ENCODE results near the gene MS4A10. TPM values are rescaled to one million over a fixed set of nuclear protein-coding genes. Genes with fewer than 3 reads are reported as not detected.

Gene MS4A10
- polyA plus RNA-seq, 3 donors, result 0.11 TPM; not detected in 2

DNA sequence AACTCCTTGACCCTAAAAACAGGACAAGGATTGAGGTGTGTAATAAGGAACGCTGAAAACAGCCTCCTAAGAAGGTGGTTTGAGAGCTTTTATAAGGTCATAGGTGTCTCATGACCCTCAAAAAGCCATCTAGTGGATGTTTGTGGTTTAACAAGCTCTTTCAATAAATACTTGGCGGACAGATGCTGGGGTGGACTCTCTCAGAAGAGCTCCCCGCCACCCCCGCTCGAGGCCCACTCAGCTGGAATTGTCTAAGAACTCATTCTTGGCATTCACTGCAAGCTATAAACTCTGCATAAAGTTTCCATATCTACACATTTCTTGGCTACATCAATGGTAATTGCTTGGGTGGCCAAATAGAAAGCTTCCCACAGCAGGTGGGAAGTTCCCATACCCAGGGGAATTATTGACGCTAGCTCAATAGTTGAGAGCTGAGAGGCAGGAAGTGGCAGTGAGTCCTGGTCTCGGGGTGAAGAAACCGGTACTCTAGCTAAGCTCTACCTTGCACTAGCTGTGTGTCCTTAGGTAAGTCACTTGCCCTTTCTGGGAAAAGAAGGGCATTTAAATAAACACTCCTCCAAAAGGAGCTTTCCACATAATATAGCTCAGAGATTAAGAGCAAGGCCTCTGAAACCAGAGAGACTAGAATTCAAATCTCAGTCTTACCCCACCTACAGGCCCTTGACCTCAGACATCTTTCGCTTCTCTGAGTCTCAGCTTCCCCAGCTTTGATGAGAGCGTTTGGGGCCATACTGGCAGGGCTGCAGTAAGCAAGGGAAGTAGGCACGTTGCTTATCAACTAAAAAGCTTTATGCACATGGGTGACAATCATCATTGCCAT lies 22.1 kb upstream of the MS4A10 start:
- WGBS, 3 donors, result 40 to 65% (median 62%) methylated on average over 11 of the region's 11 CpGs
- no peak overlapping the region for H3K27ac ChIP-seq (ENCODE audit: low read depth, low read length)

DNA sequence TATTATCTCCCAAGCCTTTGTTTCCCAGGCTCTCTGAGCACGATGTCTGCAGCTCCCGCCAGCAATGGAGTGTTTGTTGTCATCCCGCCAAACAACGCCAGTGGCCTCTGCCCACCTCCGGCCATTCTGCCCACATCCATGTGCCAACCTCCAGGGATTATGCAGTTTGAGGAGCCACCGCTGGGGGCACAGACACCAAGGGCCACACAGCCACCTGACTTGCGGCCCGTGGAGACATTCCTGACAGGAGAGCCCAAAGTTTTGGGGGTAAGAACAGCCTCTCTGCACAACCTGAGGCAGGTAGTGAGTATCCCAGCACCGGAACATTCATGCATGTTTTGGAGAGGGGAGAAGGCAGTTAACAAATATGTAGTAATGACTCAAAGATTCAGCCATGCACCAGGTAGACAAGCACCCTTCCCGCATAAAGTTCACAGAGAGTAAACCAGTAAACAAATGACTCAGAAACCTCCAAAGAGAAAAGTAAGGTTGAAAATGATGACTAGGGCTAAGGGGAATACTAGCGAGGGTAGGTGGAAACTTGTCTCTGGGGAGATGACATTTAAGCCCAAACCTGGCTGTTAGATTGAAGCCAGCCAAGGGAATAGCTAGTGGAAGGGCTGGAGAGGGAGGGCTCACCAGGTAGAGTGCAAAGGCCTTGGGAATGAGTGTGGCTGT lies 21.3 kb upstream of the MS4A10 start:
- WGBS, 3 donors, result 75 to 92% (median 90%) methylated on average over 11 of the region's 11 CpGs
- H3K27ac ChIP-seq (ENCODE audit: low read depth, low read length), result no peak overlapping the region

DNA sequence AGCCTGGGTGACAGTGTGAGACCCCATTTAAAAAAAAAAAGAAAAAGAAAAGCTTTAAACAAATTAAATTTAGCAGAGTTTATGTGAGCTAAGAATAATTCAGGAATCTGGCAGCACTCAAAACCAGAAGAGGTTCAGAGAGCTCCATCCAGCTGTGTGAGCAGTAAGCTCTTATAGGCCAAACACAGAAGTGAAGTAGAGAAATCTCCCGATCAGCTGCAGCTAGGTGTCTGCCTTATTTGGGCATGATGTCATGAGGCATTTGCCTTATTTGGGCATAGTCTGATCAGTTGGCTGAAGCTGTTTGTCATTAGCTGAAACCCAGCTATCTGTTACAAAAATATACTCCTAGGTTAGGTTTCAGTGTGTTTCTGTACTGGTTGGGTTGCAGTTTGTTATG lies 20.3 kb upstream of the MS4A10 start:
- WGBS, 3 donors, result 27 to 58% (median 40%) methylated on average over 1 of the region's 1 CpG
- no peak overlapping the region for H3K27ac ChIP-seq (ENCODE audit: low read depth, low read length)

DNA sequence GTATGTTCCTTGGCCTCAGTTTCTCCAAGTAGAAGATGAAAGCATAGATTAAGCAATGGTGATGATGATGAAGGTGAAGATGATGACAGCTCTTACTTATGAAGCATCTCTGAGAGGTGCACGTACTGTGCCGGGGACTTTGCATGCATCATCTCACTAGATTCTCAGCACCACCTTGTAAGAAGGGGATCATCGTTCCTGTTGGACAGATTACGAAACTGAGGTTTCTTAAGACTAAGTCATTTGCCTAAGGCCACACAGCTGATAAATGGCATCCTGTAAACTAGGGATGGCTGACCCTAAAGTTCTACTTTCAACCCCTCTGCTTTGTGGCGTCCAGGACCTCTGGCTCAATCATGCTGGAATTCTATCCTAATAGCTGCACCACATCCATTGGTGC lies 19.8 kb upstream of the MS4A10 start:
- no peak overlapping the region for H3K27ac ChIP-seq (ENCODE audit: low read depth, low read length)
- WGBS, 3 donors, result 78 to 95% (median 83%) methylated on average over 5 of the region's 5 CpGs

GRCh38 chr11:60766547-60766946 lies 18.6 kb upstream of the MS4A10 start:
- no peak overlapping the region for H3K27ac ChIP-seq (ENCODE audit: low read depth, low read length)
- WGBS, 3 donors, result 74 to 84% (median 77%) methylated on average over 10 of the region's 10 CpGs

DNA sequence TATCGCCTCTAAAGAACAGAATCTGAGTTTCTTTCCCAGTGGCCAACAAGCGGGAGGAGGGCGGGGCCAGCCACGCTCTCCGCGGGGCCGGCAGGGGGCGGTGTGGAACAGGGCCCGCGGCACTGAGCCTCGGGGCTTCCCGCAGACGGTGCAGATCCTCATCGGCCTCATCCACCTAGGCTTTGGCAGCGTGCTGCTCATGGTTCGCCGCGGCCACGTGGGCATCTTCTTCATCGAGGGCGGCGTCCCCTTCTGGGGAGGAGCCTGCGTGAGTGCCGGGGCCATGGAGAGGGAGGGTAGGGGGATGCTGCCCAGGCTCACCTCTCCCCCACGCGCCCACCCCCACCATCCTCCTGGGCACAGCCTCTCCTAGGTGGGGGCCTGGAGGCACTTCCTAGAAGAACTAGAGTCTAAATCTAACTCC lies 17.7 kb upstream of the MS4A10 start:
- WGBS, 3 donors, result 31 to 39% (median 32%) methylated on average over 26 of the region's 26 CpGs
- no peak overlapping the region for H3K27ac ChIP-seq (ENCODE audit: low read depth, low read length)

DNA sequence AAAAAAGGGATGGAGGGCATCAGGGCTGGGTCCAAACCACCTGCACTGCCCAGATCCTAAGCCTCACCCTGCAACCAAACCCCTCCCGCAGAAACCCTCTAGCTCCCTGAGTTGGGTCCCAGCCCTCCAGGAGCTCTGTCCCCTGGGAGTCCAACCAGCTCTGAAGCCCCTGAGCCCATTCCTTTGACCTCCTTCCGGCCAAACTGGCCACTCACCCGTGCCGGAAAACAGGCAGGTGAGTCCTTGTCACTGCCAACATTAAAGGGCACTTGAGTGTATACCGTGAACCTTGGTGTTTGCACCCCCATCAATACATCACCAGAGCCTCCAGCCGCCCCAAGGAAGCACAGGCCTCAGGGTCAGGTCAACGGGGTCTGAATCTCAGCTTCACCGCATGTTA lies 16.9 kb upstream of the MS4A10 start:
- WGBS, 3 donors, result 92 to 95% (median 94%) methylated on average over 8 of the region's 8 CpGs
- no peak overlapping the region for H3K27ac ChIP-seq (ENCODE audit: low read depth, low read length)

- no peak overlapping the region for H3K27ac ChIP-seq (ENCODE audit: low read depth, low read length)
- WGBS, 3 donors, result 73 to 91% (median 77%) methylated on average over 4 of the region's 4 CpGs
Measured at GRCh38 chr11:60769273-60769672, 15.9 kb upstream of the MS4A10 start.

- WGBS, 3 donors, result 80 to 88% (median 85%) methylated on average over 11 of the region's 11 CpGs
- H3K27ac ChIP-seq (ENCODE audit: low read depth, low read length), result no peak overlapping the region
Measured at GRCh38 chr11:60769811-60770210, 15.3 kb upstream of the MS4A10 start.

DNA sequence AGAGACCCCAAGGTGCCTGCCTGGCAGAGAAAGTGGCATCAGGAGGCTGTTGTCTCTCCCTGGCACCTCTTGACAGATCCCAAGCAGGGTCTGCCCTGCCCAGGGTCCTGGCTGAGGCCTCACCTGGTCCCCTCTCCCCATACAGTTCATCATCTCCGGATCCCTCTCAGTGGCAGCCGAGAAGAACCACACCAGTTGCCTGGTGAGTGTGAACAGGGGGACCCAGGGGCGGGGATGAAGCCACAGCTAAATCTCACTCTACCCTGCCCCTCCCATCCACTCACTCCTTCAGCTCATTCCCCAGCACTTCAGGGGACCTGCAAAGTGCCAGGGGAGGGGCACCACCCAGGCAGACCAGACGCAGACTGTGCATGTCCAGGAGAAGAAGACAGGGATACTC lies 14.0 kb upstream of the MS4A10 start:
- H3K27ac ChIP-seq (ENCODE audit: low read depth, low read length), result no peak overlapping the region
- WGBS, 3 donors, result 88 to 99% (median 88%) methylated on average over 4 of the region's 4 CpGs

DNA sequence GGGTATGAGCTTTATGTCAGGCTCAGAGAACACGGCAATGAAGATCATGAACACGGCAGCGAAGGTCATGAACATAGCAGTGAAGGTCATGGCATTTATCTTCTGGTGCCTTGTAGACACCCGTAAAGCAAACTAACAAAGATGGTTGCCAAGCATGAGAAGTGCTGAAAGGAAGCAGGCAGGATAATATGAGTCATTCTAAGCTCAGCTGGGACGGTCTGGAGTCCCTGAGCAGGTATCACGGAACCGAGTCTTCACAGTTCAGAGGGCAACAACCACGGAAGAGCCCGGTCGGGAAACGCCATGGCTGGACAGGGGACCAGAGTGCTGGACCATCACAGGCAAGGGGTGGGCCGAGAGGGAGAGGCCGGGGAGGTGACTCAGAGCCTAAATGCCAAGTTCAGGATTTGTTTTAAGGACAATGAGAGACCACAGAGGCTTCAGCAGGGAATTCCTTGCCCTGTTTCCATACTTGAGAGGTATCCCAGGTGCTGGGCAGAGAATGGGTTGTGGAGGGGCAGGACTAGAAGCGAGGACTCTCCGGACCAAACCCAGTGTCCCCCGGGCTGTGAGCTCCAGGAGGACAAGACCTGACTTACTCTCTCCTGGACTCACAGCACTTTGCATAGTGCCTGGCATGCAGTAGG lies 13.1 kb upstream of the MS4A10 start:
- no peak overlapping the region for H3K27ac ChIP-seq (ENCODE audit: low read depth, low read length)
- 75 to 83% (median 77%) methylated on average over 16 of the region's 16 CpGs for WGBS, 3 donors

DNA sequence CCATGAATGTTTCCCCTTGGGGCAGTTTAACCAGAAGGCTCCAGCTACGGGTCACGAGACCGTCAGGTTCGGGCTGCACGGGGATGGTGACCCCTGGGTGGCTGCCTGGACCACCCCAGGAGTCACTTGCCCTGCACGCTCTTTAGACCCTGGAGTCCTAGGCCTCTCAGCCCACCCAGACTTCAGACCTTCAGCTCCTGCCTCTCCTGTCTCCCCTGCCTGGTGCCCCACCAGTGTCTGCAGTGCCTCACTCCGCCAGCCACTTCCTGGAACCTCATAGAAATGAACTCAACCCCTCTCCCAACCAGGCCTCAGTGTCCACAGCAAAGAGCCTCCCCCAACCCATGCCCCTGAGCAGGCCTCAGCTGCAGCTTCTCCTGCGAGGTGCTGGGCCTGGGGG lies 12.5 kb upstream of the MS4A10 start:
- 88 to 91% (median 90%) methylated on average over 8 of the region's 8 CpGs for WGBS, 3 donors
- no peak overlapping the region for H3K27ac ChIP-seq (ENCODE audit: low read depth, low read length)

GRCh38 chr11:60774726-60775125 lies 10.4 kb upstream of the MS4A10 start:
- WGBS, 3 donors, result 77 to 83% (median 82%) methylated on average over 13 of the region's 13 CpGs

DNA sequence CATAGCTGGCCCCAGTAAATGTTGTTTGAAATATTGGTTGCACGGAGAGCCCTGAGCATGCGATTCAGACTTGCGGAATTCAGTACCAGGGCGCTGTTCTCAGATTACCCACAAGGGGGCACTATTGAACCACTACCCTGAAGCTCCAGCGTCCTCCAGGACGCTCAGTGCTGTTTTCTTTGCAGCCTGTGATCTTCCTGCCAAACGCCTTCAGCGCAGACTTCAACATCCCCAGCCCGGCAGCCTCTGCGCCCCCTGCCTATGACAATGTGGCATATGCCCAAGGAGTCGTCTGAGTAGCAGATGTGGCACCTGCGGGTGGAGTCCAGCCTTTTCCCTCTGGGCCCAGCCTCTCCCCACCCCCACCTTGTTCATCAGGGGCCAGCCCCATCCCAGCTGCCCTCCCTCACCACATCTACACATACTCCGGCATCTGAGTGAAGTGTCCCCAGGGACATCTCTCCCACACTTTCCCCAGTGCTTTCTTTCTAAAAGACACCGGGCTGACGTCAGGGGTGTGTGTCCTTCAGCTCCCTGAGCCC lies 9.6 kb upstream of the MS4A10 start:
- WGBS, 3 donors, result 8 to 13% (median 11%) methylated on average over 15 of the region's 15 CpGs
- H3K27ac ChIP-seq (ENCODE audit: low read depth, low read length), result no peak overlapping the region

More at GRCh38 chr11:60774726-60775125, 10.4 kb upstream of the MS4A10 start:
- H3K27ac ChIP-seq (ENCODE audit: low read depth, low read length), result no peak overlapping the region

GRCh38 chr11:60776167-60776566 lies 9.0 kb upstream of the MS4A10 start:
- no peak overlapping the region for H3K27ac ChIP-seq (ENCODE audit: low read depth, low read length)
- WGBS, 3 donors, result 70 to 84% (median 77%) methylated on average over 4 of the region's 4 CpGs

- WGBS, 3 donors, result 53 to 65% (median 59%) methylated on average over 4 of the region's 4 CpGs
- H3K27ac ChIP-seq (ENCODE audit: low read depth, low read length), result no peak overlapping the region
Measured at GRCh38 chr11:60777106-60777505, 8.0 kb upstream of the MS4A10 start.

GRCh38 chr11:60777572-60777971 lies 7.6 kb upstream of the MS4A10 start:
- WGBS, 3 donors, result 6 to 30% (median 15%) methylated on average over 2 of the region's 2 CpGs
- H3K27ac ChIP-seq (ENCODE audit: low read depth, low read length), result no peak overlapping the region

- no peak overlapping the region for H3K27ac ChIP-seq (ENCODE audit: low read depth, low read length)
- WGBS, 3 donors, result 72 to 91% (median 89%) methylated on average over 2 of the region's 2 CpGs
Measured at GRCh38 chr11:60780065-60780464, 5.1 kb upstream of the MS4A10 start.

DNA sequence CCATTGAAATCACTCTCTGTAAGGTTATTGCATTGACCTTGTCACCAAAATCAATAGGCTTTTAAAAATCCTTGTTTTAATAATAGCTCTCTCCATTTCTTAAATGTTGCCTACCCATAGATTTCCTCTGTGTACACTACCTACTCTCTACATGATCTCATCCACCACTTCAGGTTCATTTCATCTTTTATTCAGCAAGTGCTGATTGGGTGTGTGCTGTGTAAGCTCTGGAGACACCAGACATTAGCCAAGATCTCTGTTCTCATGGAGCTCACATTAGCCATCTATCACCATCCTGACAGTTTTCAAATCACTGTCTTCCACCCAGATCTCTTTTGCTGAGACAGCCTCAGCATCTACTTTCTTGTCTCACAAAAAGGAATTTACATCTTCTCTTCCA lies 4.4 kb upstream of the MS4A10 start:
- no peak overlapping the region for H3K27ac ChIP-seq (ENCODE audit: low read depth, low read length)
